Coronary artery (tissue), 2 donors: ENCODE measurements around the gene DOCK11.

ENCODE experiments used
- DNase-seq: peaks from one replicate; pipeline ENCODE4 v3.0.0-alpha.2; 2017; ENCODE audit warnings: low spot score
- H3K27ac ChIP-seq, 2 donors: fragments of 200-600 bp; sonication (generic); one replicate each; pipeline ENCODE4 v1.5.1; 2016 to 2019
- H3K4me3 ChIP-seq: fragments of 200-600 bp; sonication (generic); 2 replicates; pipeline ENCODE4 v1.5.1; 2016; ENCODE audit warnings: mild to moderate bottlenecking, moderate library complexity
- CTCF ChIP-seq: fragments of 200-600 bp; sonication (generic); IDR thresholded peaks from one replicate; pipeline ENCODE4 v1.5.1; 2019; ENCODE audit warnings: antibody characterized with exemption

The DOCK11 gene

GRCh38 chrX:118724365-118724764 is 228.8 kb downstream of the DOCK11 start:
- H3K4me3 ChIP-seq: no peak overlapping the region

GRCh38 chrX:118724775-118725174 is 229.2 kb downstream of the DOCK11 start:
- peak overlapping the region; percentile 14 to 49 for H3K27ac ChIP-seq
- H3K4me3 ChIP-seq: no peak overlapping the region
- DNase-seq: no peak
- no peak for TF ChIP-seq CTCF

More at GRCh38 chrX:118724365-118724764, 228.8 kb downstream of the DOCK11 start:
- no peak for TF ChIP-seq CTCF
- H3K27ac ChIP-seq: peak overlapping the region in 1 of 2 donors; percentile 49
- DNase-seq: no peak

GRCh38 chrX:118726396-118726795 is 230.8 kb downstream of the DOCK11 start:
- peak overlapping the region; percentile 79 for H3K4me3 ChIP-seq
- no peak for DNase-seq
- peak overlapping the region; percentile 89 to 96 for H3K27ac ChIP-seq
- no peak for TF ChIP-seq CTCF

GRCh38 chrX:118726887-118727685 is 231.5 kb downstream of the DOCK11 start, which contains the start of gene IL13RA1:
Gene IL13RA1 (plus strand): TSS chrX:118727606. CDS start chrX:118727639, 33 bp downstream.
- TF ChIP-seq CTCF: no peak
- DNase-seq: peak; percentile 84
- Histone ChIP-seq H3K4me3 (peak within 1 kb of the TSS; percentile 79), H3K27ac (peak within 1 kb of the TSS; percentile 89 to 96)

- peak; percentile 81 for DNase-seq
- Histone ChIP-seq H3K4me3 (peak overlapping the region; percentile 79), H3K27ac (peak overlapping the region; percentile 89 to 96)
- TF ChIP-seq CTCF: no peak
Observed at GRCh38 chrX:118727686-118728339, 232.2 kb downstream of the DOCK11 start.

- H3K4me3 ChIP-seq: peak overlapping the region; percentile 79
- TF ChIP-seq CTCF: no peak
- peak overlapping the region; percentile 89 to 96 for H3K27ac ChIP-seq
- no peak for DNase-seq
Observed at GRCh38 chrX:118729042-118729652, 233.5 kb downstream of the DOCK11 start.
